Caco-2 (cell line): ENCODE measurements around the gene LPA. TPM values are rescaled to one million over a fixed set of nuclear protein-coding genes. Genes with fewer than 3 reads are reported as not detected.

Source experiments
- BruUV-seq: library from RNA; stranded (reverse); fragments of 400-500 nt; replicated peaks from 2 replicates; lab custom pipeline; 2021; lab: Mats Ljungman, UMichigan
- CTCF ChIA-PET: fragments of 300-600 bp; sonication (Branson Sonifier 250); formaldehyde crosslinking; loops from one replicate; lab custom pipeline; 2022; ENCODE audit warnings: antibody characterized with exemption; lab: Charles Lee
- POLR2A ChIA-PET: fragments of 300-600 bp; sonication (Branson Sonifier 250); formaldehyde crosslinking; loops from one replicate; lab custom pipeline; 2022; ENCODE audit warnings: antibody characterized with exemption; lab: Charles Lee
- DNase-seq, 2 experiments: peaks; one replicate each; pipeline versions ENCODE4 v3.0.0 to v3.0.0-alpha.2; 2020 to 2022
- H3K27me3 ChIP-seq: replicated peaks from 2 replicates; pipeline ENCODE4 v1.6.0; 2011; ENCODE audit warnings: low read length; ENCODE audit not compliant: control insufficient read depth, insufficient read depth
- H3K36me3 ChIP-seq: 2 replicates; pipeline ENCODE4 v1.5.1; 2011; ENCODE audit warnings: low read length; ENCODE audit not compliant: control insufficient read depth, insufficient read depth
- H3K4me1 ChIP-seq: fragments of 250-450 bp; sonication (Bioruptor Pico); 2 replicates; pipeline ENCODE4 v1.5.1; 2020; ENCODE audit warnings: mild to moderate bottlenecking
- H3K4me3 ChIP-seq: 2 replicates; pipeline ENCODE4 v1.5.1; 2011; ENCODE audit warnings: low read depth, mild to moderate bottlenecking, control low read depth, low read length
- H3K9me3 ChIP-seq: fragments of 250-450 bp; sonication (Bioruptor Pico); 2 replicates; pipeline ENCODE4 v1.5.1; 2020; ENCODE audit warnings: mild to moderate bottlenecking, moderate library complexity
- H3K27ac Mint-ChIP-seq: one replicate; pipeline ENCODE4 v1.8.0; 2022; ENCODE audit warnings: mixed read lengths; ENCODE audit not compliant: unreplicated experiment
- H3K27me3 Mint-ChIP-seq: one replicate; pipeline ENCODE4 v1.8.0; 2022; ENCODE audit warnings: mixed read lengths; ENCODE audit not compliant: insufficient read depth, unreplicated experiment
- H3K36me3 Mint-ChIP-seq: one replicate; pipeline ENCODE4 v1.8.0; 2022; ENCODE audit warnings: mild to moderate bottlenecking, mixed read lengths; ENCODE audit not compliant: insufficient read depth, unreplicated experiment
- H3K4me1 Mint-ChIP-seq: one replicate; pipeline ENCODE4 v1.8.0; 2022; ENCODE audit warnings: low read depth, mixed read lengths; ENCODE audit not compliant: unreplicated experiment
- H3K4me3 Mint-ChIP-seq: one replicate; pipeline ENCODE4 v1.8.0; 2022; ENCODE audit warnings: mild to moderate bottlenecking, moderate library complexity, mixed read lengths; ENCODE audit not compliant: unreplicated experiment
- H3K9me3 Mint-ChIP-seq: one replicate; pipeline ENCODE4 v1.8.0; 2022; ENCODE audit warnings: mixed read lengths; ENCODE audit not compliant: unreplicated experiment
- intact Hi-C: fragments of 100-400 bp; cut with micrococcal nuclease; formaldehyde crosslinking; loops from one replicate; pipeline ENCODE4 v1.10.0; 2022; ENCODE audit not compliant: unreplicated experiment
- total RNA-seq: library from RNA; stranded (reverse); gene quantifications from 2 replicates; pipeline ENCODE4 v1.2.3, GENCODE V29; 2022
- TF ChIP-seq, protein P1 (sequence below), 2 experiments: fragments of 200-600 bp in 1 of 2; IDR thresholded peaks; 1 replicate in 1 of 2; 2 replicates in 1 of 2; pipeline versions ENCODE4 v1.5.1 to v1.8.0; 2011 to 2022; ENCODE audit warnings: antibody characterized with exemption in 1 of 2, control low read depth in 1 of 2, inconsistent platforms in 1 of 2, low read depth in 1 of 2, low read length in 1 of 2, mild to moderate bottlenecking in 1 of 2, moderate library complexity in 1 of 2; ENCODE audit not compliant: insufficient read depth in 1 of 2, severe bottlenecking in 1 of 2, unreplicated experiment in 1 of 2

The LPA gene
- total RNA-seq, 1 experiment from 2014 or later = not detected

DNA sequence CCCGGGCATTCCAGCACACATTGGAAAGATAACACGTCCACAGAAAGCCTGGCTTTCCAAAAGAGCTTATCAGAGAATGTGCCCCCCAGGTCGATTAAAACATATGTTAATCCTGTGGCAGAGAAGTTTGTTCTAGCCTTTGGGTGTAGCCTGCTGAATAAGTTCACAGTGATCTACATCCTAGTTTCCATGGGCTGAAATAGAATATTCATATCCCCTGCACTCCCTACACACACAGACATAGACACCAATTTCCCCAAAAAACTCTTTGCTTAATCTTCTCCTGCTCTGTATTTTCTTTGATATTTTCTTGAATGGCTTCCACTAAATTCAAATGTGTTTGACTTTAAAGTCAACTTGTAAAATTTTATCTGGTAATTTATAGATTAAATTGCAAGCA, 1.6 kb downstream of the LPA start:
- CTCF ChIA-PET = no interaction called here

DNA sequence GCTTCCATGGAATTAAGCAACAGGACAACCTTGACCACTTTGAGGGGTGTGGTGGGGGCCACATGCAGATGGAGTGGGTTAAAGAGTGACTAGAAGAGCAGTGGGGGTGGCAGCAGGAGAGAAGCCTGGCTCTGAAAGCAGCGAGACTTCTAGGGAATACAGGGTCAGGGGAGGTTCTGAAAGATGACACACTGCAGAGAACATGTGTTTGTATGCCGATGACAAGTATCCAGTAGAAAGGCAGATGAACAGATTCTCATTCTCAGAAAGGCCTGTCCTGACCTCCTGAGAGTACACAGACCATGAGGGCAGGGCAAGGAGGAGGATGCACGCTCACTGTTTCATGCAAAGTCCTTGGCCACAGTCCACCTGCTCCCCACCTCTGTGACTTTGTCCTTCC, 2.9 kb downstream of the LPA start:
- TF ChIP-seq, protein P1, sequence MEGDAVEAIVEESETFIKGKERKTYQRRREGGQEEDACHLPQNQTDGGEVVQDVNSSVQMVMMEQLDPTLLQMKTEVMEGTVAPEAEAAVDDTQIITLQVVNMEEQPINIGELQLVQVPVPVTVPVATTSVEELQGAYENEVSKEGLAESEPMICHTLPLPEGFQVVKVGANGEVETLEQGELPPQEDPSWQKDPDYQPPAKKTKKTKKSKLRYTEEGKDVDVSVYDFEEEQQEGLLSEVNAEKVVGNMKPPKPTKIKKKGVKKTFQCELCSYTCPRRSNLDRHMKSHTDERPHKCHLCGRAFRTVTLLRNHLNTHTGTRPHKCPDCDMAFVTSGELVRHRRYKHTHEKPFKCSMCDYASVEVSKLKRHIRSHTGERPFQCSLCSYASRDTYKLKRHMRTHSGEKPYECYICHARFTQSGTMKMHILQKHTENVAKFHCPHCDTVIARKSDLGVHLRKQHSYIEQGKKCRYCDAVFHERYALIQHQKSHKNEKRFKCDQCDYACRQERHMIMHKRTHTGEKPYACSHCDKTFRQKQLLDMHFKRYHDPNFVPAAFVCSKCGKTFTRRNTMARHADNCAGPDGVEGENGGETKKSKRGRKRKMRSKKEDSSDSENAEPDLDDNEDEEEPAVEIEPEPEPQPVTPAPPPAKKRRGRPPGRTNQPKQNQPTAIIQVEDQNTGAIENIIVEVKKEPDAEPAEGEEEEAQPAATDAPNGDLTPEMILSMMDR (IDR thresholded peaks at IDR 0.05; ENCODE audit: insufficient read depth in 1 of 2, low read depth in 1 of 2, low read length in 1 of 2, severe bottlenecking in 1 of 2, unreplicated experiment in 1 of 2) = no peak
- H3K4me3 ChIP-seq = no peak overlapping the region
- BruUV-seq = no TSS peak
- H3K4me3 Mint-ChIP-seq = no peak overlapping the region
- no peaks in the 10 kb centered on the region for H3K27me3 ChIP-seq
- H3K36me3 Mint-ChIP-seq = no peaks in the 10 kb centered on the region
- ChIA-PET CTCF (no interaction called here), POLR2A (no interaction called here)
- peaks cover 10% of the 10 kb centered on the region for H3K27me3 Mint-ChIP-seq
- no peaks in the 10 kb centered on the region for H3K36me3 ChIP-seq
- H3K4me1 ChIP-seq = no peaks in the 10 kb centered on the region
- H3K9me3 Mint-ChIP-seq = peaks cover 17% of the 10 kb centered on the region
- no peak for DNase-seq
- H3K4me1 Mint-ChIP-seq = no peaks in the 10 kb centered on the region
- no peaks in the 10 kb centered on the region for H3K9me3 ChIP-seq
- H3K27ac Mint-ChIP-seq = no peak overlapping the region
- intact Hi-C loops = no loop called here

More for the DNA sequence above, 1.6 kb downstream of the LPA start:
- POLR2A ChIA-PET = no interaction called here
- no peak overlapping the region for H3K27ac Mint-ChIP-seq
- peaks cover 7% of the 10 kb centered on the region for H3K9me3 Mint-ChIP-seq
- no peaks in the 10 kb centered on the region for H3K36me3 Mint-ChIP-seq
- no TSS peak for BruUV-seq
- H3K27me3 Mint-ChIP-seq = peaks cover 10% of the 10 kb centered on the region
- no peaks in the 10 kb centered on the region for H3K4me1 Mint-ChIP-seq
- no peaks in the 10 kb centered on the region for H3K27me3 ChIP-seq
- no peaks in the 10 kb centered on the region for H3K36me3 ChIP-seq
- H3K4me3 ChIP-seq = no peak overlapping the region
- TF ChIP-seq, protein P1 (IDR thresholded peaks at IDR 0.05; ENCODE audit: insufficient read depth in 1 of 2, low read depth in 1 of 2, low read length in 1 of 2, severe bottlenecking in 1 of 2, unreplicated experiment in 1 of 2) = no peak
- H3K4me3 Mint-ChIP-seq = no peak overlapping the region
- H3K9me3 ChIP-seq = no peaks in the 10 kb centered on the region
- intact Hi-C loops = no loop called here
- DNase-seq = no peak
- no peaks in the 10 kb centered on the region for H3K4me1 ChIP-seq

DNA sequence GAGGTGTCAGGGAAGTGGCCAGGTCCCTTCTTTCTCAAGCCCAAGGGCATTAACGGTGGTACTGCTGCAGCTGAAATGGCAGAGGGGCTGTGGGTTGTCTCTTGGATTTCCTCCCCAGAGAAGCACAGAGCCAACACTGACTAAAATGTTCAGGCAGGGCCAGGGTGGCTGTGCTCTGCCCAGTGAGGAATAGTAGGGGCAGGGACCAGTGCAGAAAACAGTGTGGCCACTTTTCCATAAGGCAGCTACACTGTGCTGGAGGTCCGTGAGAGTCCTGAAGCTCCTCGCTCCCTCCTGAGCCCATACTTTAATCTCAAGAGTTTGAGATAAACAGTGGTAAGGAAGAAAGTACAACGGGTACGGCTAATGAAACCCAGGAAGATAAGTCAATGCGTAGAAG, 4.5 kb downstream of the LPA start:
- intact Hi-C loops = no loop called here
- BruUV-seq = no TSS peak
- Mint-ChIP-seq H3K27ac (no peak overlapping the region), H3K27me3 (peaks cover 10% of the 10 kb centered on the region), H3K36me3 (no peaks in the 10 kb centered on the region), H3K4me3 (no peak overlapping the region), H3K9me3 (peaks cover 17% of the 10 kb centered on the region), H3K4me1 (no peaks in the 10 kb centered on the region)
- no peaks in the 10 kb centered on the region for H3K9me3 ChIP-seq
- no peaks in the 10 kb centered on the region for H3K4me1 ChIP-seq
- H3K4me3 ChIP-seq = no peak overlapping the region
- TF ChIP-seq, protein P1 (IDR thresholded peaks at IDR 0.05; ENCODE audit: insufficient read depth in 1 of 2, low read depth in 1 of 2, low read length in 1 of 2, severe bottlenecking in 1 of 2, unreplicated experiment in 1 of 2) = no peak
- no peaks in the 10 kb centered on the region for H3K27me3 ChIP-seq
- POLR2A ChIA-PET = no interaction called here
- DNase-seq = no peak
- CTCF ChIA-PET = no interaction called here
- no peaks in the 10 kb centered on the region for H3K36me3 ChIP-seq
